SK-N-SH (cell line): ENCODE measurements around the gene BCAR3. TPM values are rescaled to one million over a fixed set of nuclear protein-coding genes. Genes with fewer than 3 reads are reported as not detected.
A peak's percentile ranks its signal among the peaks of the same experiment; 100 is the strongest.

ENCODE experiments used
- CTCF ChIA-PET: fragments of 300-600, 350-600 bp; formaldehyde crosslinking; extraction: SDS; loops from one replicate; lab custom pipeline; 2021; lab: Yijun Ruan, JAX
- POLR2A ChIA-PET: fragments of 350-600 bp; sonication (Branson Sonifier 250); formaldehyde crosslinking; extraction: SDS; loops from one replicate; lab custom pipeline; 2020; ENCODE audit warnings: antibody characterized with exemption, inconsistent platforms; lab: Yijun Ruan, JAX
- DNase-seq: peaks from one replicate; pipeline ENCODE4 v3.0.0; 2012
- H2AFZ ChIP-seq: fragments of 200-600 bp; sonication (generic); 2 replicates; pipeline ENCODE4 v1.8.1; 2016; ENCODE audit warnings: antibody characterized with exemption, mild to moderate bottlenecking, low read depth
- H3F3A ChIP-seq: fragments of 200-600 bp; sonication (generic); replicated peaks from 2 replicates; pipeline ENCODE3; 2016; ENCODE audit warnings: antibody characterized with exemption, mild to moderate bottlenecking; ENCODE audit not compliant: insufficient read depth
- H3K27ac ChIP-seq, 2 experiments: fragments of 200-500 bp in 1 of 2; fragments of 200-600 bp in 1 of 2; sonication (Bioruptor generic) in 1 of 2; sonication (generic), shearing (Covaris generic) in 1 of 2; 2 replicates each; pipeline versions ENCODE4 v1.5.1 to v1.6.1; 2014 to 2016; ENCODE audit warnings: low read depth in 2 of 2, inconsistent platforms in 1 of 2, low read length in 1 of 2, mild to moderate bottlenecking in 1 of 2, mixed read lengths in 1 of 2
- H3K27me3 ChIP-seq: fragments of 200-600 bp; sonication (generic), shearing (Covaris generic); 2 replicates; pipeline ENCODE4 v1.6.1; 2016; ENCODE audit warnings: mixed run types; ENCODE audit not compliant: insufficient read depth
- H3K36me3 ChIP-seq, 2 experiments: fragments of 200-500 bp in 1 of 2; fragments of 200-600 bp in 1 of 2; sonication (Bioruptor generic) in 1 of 2; sonication (generic) in 1 of 2; replicated peaks in 1 of 2; 2 replicates each; pipeline versions ENCODE3 to v1.5.1; 2014 to 2016; ENCODE audit warnings: low read length in 1 of 2, mild to moderate bottlenecking in 1 of 2; ENCODE audit not compliant: insufficient read depth in 2 of 2, control insufficient read depth in 1 of 2
- H3K4me1 ChIP-seq, 2 experiments: fragments of 200-500 bp in 1 of 2; fragments of 200-600 bp in 1 of 2; sonication (Bioruptor generic) in 1 of 2; sonication (generic), shearing (Covaris generic) in 1 of 2; 2 replicates each; pipeline versions ENCODE4 v1.5.1 to v1.6.1; 2014 to 2016; ENCODE audit warnings: low read depth in 1 of 2, low read length in 1 of 2, mixed run types in 1 of 2; ENCODE audit not compliant: insufficient read depth in 2 of 2, control insufficient read depth in 1 of 2
- H3K4me2 ChIP-seq: fragments of 200-600 bp; sonication (generic), shearing (Covaris generic); 2 replicates; pipeline ENCODE4 v1.6.1; 2017; ENCODE audit warnings: mixed run types
- H3K4me3 ChIP-seq, 2 experiments: fragments of 200-500 bp in 1 of 2; fragments of 200-600 bp in 1 of 2; sonication (Bioruptor generic) in 1 of 2; sonication (generic), shearing (Covaris generic) in 1 of 2; 2 replicates each; pipeline versions ENCODE4 v1.5.1 to v1.8.1; 2014 to 2016; ENCODE audit warnings: low read depth in 2 of 2, inconsistent platforms in 1 of 2, low read length in 1 of 2, mild to moderate bottlenecking in 1 of 2, mixed read lengths in 1 of 2, moderate library complexity in 1 of 2
- H3K79me2 ChIP-seq: fragments of 200-600 bp; sonication (generic); 2 replicates; pipeline ENCODE4 v1.8.1; 2017; ENCODE audit warnings: mild to moderate bottlenecking; ENCODE audit not compliant: insufficient read depth
- H3K9ac ChIP-seq: fragments of 200-600 bp; sonication (generic); 2 replicates; pipeline ENCODE4 v1.6.1; 2017; ENCODE audit warnings: mixed run types
- H3K9me2 ChIP-seq: fragments of 200-600 bp; sonication (generic); 2 replicates; pipeline ENCODE4 v1.6.1; 2017; ENCODE audit warnings: mixed run types
- H3K9me3 ChIP-seq: fragments of 200-600 bp; sonication (generic); 2 replicates; pipeline ENCODE4 v1.6.1; 2017; ENCODE audit warnings: mixed run types, mild to moderate bottlenecking, moderate library complexity
- H4K20me1 ChIP-seq: fragments of 200-600 bp; sonication (generic); 2 replicates; pipeline ENCODE4 v1.6.1; 2017; ENCODE audit warnings: mild to moderate bottlenecking, mixed run types; ENCODE audit not compliant: insufficient read depth
- CHD2 ChIP-seq: fragments of 150-350 bp; IDR thresholded peaks from 2 replicates; pipeline ENCODE4 v1.6.1; 2018; ENCODE audit warnings: low read length; ENCODE audit not compliant: partially characterized antibody
- EZH2phosphoT487 ChIP-seq: fragments of 200-600 bp; sonication (generic); IDR thresholded peaks from 2 replicates; pipeline ENCODE4 v1.6.1; 2017; ENCODE audit warnings: low read depth, mixed run types, mild to moderate bottlenecking, antibody characterized with exemption, moderate library complexity, borderline replicate concordance
- FOSL2 ChIP-seq: IDR thresholded peaks from 2 replicates; pipeline ENCODE4 v1.4.0; 2012; ENCODE audit warnings: low read depth, mild to moderate bottlenecking, moderate library complexity, borderline replicate concordance
- FOXM1 ChIP-seq: IDR thresholded peaks from 2 replicates; pipeline ENCODE4 v1.4.0; 2012; ENCODE audit warnings: low read depth, mild to moderate bottlenecking
- GABPA ChIP-seq: IDR thresholded peaks from 2 replicates; pipeline ENCODE4 v1.4.0; 2012; ENCODE audit warnings: low read depth, mild to moderate bottlenecking
- IRF3 ChIP-seq: fragments of 150-350 bp; IDR thresholded peaks from 2 replicates; pipeline ENCODE4 v1.6.1; 2016; ENCODE audit warnings: mild to moderate bottlenecking, low read depth, low read length
- MAX ChIP-seq: IDR thresholded peaks from 2 replicates; pipeline ENCODE4 v1.4.0; 2012; ENCODE audit warnings: low read depth
- NFIC ChIP-seq: IDR thresholded peaks from 2 replicates; pipeline ENCODE4 v1.4.0; 2012; ENCODE audit warnings: borderline replicate concordance
- POLR2AphosphoS5 ChIP-seq: IDR thresholded peaks from 2 replicates; pipeline ENCODE4 v1.6.1; 2012; ENCODE audit warnings: low read depth, low read length
- RCOR1 ChIP-seq: fragments of 150-350 bp; IDR thresholded peaks from 2 replicates; pipeline ENCODE4 v1.6.1; 2017; ENCODE audit warnings: antibody characterized with exemption, low read length
- RFX5 ChIP-seq: IDR thresholded peaks from 2 replicates; pipeline ENCODE4 v1.6.1; 2012; ENCODE audit warnings: mild to moderate bottlenecking, improper control_type of control experiment, low read length
- SIN3A ChIP-seq: IDR thresholded peaks from 2 replicates; pipeline ENCODE4 v1.6.1; 2012; ENCODE audit warnings: low read depth, mild to moderate bottlenecking, low read length, moderate library complexity, borderline replicate concordance
- SMC3 ChIP-seq: IDR thresholded peaks from 2 replicates; pipeline ENCODE4 v1.6.1; 2012; ENCODE audit warnings: low read depth, low read length, improper control_type of control experiment
- TAF1 ChIP-seq: IDR thresholded peaks from 2 replicates; pipeline ENCODE4 v1.6.1; 2012; ENCODE audit warnings: low read depth, mild to moderate bottlenecking, low read length, moderate library complexity, borderline replicate concordance
- YY1 ChIP-seq: IDR thresholded peaks from 2 replicates; pipeline ENCODE4 v1.4.0; 2012; ENCODE audit warnings: low read depth, mild to moderate bottlenecking
- WGBS: methylation state at CpG from one replicate; pipeline ENCODE4 v1.1.6; 2017; ENCODE audit warnings: low lambda C conversion rate; 5-methylcytosine and 5-hydroxymethylcytosine counted together
- polyA plus RNA-seq, 3 experiments: library from polyadenylated mRNA; depleted of rRNA; stranded (reverse); fragments of >200 nt; gene quantifications; 2 replicates each; pipeline ENCODE4 v1.2.3, GENCODE V29; 2012
- TF ChIP-seq, protein P1 (sequence below): IDR thresholded peaks from 2 replicates; pipeline ENCODE4 v1.4.0; 2012; ENCODE audit warnings: low read depth, borderline replicate concordance
- TF ChIP-seq, protein P2 (sequence below): IDR thresholded peaks from 2 replicates; pipeline ENCODE4 v1.4.0; 2012; ENCODE audit warnings: low read depth, borderline replicate concordance

BCAR3 gene
- polyA plus RNA-seq, 1 of the 3 experiments (the other 2 are of a cell fraction): 58.4 TPM

DNA sequence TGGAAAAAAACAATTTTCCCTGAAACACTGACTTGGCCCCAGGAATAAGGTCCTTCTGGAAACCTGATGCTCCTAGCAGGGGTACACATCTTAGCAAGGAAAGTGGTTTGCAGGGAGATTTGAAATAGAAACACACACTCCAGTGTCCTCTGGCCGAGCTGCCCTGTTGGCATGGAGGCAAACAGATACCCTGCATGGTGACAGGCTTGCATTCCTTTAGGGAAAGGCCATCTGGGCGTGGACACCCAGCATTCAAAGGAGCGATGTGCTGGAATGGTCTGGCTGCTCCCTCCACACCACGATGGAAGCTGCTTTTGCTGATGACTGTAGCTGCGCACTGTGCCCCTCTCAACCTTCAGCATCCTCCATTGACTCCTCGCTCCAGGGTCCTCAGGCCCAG, 41.5 kb upstream of the BCAR3 start:
- 87% methylated on average over 6 of the region's 6 CpGs for WGBS
- POLR2A ChIA-PET: no interaction called here

GRCh38 chr1:93722081-93723031, 40.7 kb upstream of the BCAR3 start:
- H3K4me2 ChIP-seq: no peak overlapping the region
- TF ChIP-seq SMC3 (no peak), RCOR1 (no peak), YY1 (no peak), GABPA (no peak), SIN3A (no peak), EZH2phosphoT487 (no peak), TAF1 (no peak), IRF3 (no peak), CHD2 (no peak), FOSL2 (no peak), MAX (no peak), RFX5 (no peak), POLR2AphosphoS5 (no peak), FOXM1 (no peak)
- TF ChIP-seq, protein P1, sequence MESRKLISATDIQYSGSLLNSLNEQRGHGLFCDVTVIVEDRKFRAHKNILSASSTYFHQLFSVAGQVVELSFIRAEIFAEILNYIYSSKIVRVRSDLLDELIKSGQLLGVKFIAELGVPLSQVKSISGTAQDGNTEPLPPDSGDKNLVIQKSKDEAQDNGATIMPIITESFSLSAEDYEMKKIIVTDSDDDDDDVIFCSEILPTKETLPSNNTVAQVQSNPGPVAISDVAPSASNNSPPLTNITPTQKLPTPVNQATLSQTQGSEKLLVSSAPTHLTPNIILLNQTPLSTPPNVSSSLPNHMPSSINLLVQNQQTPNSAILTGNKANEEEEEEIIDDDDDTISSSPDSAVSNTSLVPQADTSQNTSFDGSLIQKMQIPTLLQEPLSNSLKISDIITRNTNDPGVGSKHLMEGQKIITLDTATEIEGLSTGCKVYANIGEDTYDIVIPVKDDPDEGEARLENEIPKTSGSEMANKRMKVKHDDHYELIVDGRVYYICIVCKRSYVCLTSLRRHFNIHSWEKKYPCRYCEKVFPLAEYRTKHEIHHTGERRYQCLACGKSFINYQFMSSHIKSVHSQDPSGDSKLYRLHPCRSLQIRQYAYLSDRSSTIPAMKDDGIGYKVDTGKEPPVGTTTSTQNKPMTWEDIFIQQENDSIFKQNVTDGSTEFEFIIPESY: no peak
- TF ChIP-seq, protein P2, sequence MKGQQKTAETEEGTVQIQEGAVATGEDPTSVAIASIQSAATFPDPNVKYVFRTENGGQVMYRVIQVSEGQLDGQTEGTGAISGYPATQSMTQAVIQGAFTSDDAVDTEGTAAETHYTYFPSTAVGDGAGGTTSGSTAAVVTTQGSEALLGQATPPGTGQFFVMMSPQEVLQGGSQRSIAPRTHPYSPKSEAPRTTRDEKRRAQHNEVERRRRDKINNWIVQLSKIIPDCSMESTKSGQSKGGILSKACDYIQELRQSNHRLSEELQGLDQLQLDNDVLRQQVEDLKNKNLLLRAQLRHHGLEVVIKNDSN: no peak

More for the DNA sequence above, 41.5 kb upstream of the BCAR3 start:
- no peaks in the 10 kb centered on the region for H3K27me3 ChIP-seq
- no peaks in the 10 kb centered on the region; the same call in 1 of the 2 replicates for H3K9me3 ChIP-seq
- peaks cover 8 to 19% of the 10 kb centered on the region in 2 experiments; a peak in 2 of 4 replicates for H3K4me1 ChIP-seq
- peak overlapping the region in 1 of 2 experiments; percentile 10; a peak in 1 of 4 replicates for H3K27ac ChIP-seq
- H3F3A ChIP-seq: peaks cover 3% of the 10 kb centered on the region
- CTCF ChIA-PET: interaction anchor here (3.5 kb wide), 1 partner anchor 91 kb away, joined by 14 read pairs; no protein-coding TSS in a partner anchor
- H2AFZ ChIP-seq: peak overlapping the region; percentile 32; the same call in 1 of the 2 replicates
- DNase-seq: no peak
- H3K9me2 ChIP-seq: no peaks in the 10 kb centered on the region
- no peaks in the 10 kb centered on the region for H3K79me2 ChIP-seq
- H3K4me3 ChIP-seq: no peak overlapping the region
- H3K4me2 ChIP-seq: 0 out of 2 replicates have a peak overlapping the region, but pooled peaks have one; percentile 7
- H3K36me3 ChIP-seq: no peaks in the 10 kb centered on the region
- H4K20me1 ChIP-seq: no peaks in the 10 kb centered on the region
- TF ChIP-seq TAF1 (no peak), RFX5 (no peak), IRF3 (no peak), NFIC (no peak)
- 0 out of 2 replicates have a peak overlapping the region, but pooled peaks have one; percentile 21 for H3K9ac ChIP-seq

More at GRCh38 chr1:93722081-93723031, 40.7 kb upstream of the BCAR3 start:
- Histone ChIP-seq H3K4me3 (no peak overlapping the region), H3K27me3 (no peaks in the 10 kb centered on the region), H3K4me1 (peaks cover 8 to 19% of the 10 kb centered on the region in 2 experiments; a peak in 2 of 4 replicates), H3K27ac (peak overlapping the region; percentile 8 to 23; a peak in 2 of 4 replicates), H3K9me3 (peaks cover 5% of the 10 kb centered on the region; the same call in 1 of the 2 replicates), H3F3A (peaks cover 3% of the 10 kb centered on the region), H2AFZ (peak overlapping the region; percentile 32; the same call in 1 of the 2 replicates), H3K79me2 (no peaks in the 10 kb centered on the region), H4K20me1 (no peaks in the 10 kb centered on the region), H3K9ac (no peak overlapping the region), H3K36me3 (no peaks in the 10 kb centered on the region), H3K9me2 (no peaks in the 10 kb centered on the region)
- 88% methylated on average over 20 of the region's 21 CpGs for WGBS
- POLR2A ChIA-PET: no interaction called here
- CTCF ChIA-PET: interaction anchor here (0.5 to 3.5 kb wide), 4 partner anchors 16 to 94 kb away, joined by 3 to 14 read pairs (median 4); no protein-coding TSS in a partner anchor
- peak; percentile 50 for DNase-seq
